Measurements from ENCODE around the gene CHKA.

The CHKA gene

DNA sequence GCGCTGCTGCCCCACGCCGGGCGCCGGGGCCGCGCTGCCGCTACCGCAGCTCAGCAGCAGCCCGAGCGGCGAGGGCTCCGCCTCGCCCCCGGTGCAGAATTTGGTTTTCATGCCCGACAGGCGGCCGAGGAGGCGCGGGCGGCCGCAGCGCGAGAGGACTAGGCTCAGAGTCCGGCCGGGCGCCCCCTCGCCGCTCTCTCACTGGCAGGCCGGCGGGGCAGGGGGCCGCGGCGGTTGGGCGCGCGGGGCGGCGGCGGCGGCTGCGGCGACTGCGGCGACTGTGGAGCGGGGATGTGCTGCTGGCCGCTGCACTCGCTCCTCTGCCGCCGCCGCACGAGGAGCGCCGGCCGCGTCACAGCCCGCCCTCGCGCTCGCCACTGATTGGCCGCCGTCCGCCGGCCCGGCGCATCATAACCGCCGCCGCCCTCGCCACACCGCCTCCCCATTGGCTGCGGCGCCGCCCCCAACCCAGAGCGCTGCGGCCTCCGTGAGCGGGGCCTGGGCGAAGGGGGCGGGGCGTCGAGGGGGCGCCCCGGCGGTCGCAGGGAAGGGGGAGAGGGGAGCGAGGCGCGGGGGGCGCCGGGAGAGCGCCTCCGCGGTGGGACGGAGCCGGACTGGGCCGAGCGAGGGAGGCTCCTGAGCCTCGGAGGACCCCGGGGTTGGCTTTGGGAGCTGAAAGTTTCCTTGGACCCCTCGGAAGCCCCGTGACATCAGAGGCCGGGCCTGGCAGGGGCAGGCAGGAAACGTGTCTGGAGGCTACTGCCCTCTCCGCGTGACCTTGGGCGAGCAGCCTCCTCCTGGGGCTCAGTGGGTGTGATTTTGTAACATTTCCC lies at the start of gene CHKA:
CHKA (minus strand) TSS at position 322 of the 833 bp plus-strand sequence; CDS start at position 111, 211 bp downstream.
- DNase-seq (ENCODE audit: low spot score): peak; percentile 98

DNA sequence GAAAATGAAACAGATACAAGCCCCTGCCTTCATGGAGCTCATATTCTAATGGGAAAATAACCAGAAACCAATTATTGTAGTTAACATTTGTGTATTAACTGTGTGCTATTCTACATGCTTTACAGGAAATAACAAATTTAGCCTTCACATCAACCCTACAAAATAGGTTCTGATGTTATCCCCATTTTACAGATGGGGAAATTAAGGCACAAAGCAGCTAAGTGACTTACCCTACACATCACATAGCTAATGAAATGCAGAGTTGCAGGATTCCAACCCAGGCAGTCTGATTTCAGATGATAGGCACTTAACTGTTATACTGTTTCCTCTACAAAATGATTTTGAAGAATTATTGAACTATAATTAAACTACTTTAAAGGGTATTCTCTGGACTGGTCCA lies 48.3 kb upstream of the CHKA start:
- DNase-seq (ENCODE audit: low spot score): no peak

DNA sequence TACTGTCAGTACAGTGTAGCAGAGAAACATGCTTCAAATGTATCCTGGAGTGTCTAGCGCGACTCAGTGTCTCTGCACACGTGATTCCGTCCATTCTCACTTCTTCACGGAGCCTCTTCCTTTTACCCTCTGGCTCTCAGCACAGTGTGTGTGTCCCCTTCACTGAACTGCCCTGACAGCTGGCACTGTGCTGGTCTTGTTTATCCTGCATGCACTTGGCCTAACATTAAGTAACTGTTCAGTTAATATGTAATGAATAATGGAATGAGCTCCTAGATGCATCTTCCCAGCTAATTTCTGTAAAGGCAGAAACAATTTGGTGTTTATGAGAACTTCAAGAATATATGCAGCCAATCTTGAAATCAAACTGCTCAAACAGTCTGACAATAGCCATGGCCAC lies 47.5 kb upstream of the CHKA start:
- DNase-seq (ENCODE audit: low spot score): no peak

DNA sequence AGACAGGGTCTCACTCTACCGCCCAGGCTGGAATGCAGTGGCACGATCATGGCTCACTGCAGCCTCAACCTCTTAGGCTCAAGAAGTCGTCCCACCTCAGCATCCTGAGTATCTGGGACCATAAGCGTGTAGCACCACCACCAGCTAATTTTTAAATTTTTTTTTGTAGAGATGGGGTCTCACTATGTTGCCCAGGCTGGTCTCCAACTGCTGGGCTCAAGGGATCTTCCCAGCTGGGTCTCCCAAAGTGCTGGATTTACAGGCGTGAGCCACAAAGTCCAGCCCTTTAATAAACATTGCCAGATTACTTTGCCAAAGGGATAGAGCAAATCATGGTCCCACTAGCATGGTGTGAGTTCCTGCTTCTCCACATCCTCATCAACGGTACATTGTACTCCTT lies 46.3 kb upstream of the CHKA start:
- no peak for DNase-seq (ENCODE audit: low spot score)

DNA sequence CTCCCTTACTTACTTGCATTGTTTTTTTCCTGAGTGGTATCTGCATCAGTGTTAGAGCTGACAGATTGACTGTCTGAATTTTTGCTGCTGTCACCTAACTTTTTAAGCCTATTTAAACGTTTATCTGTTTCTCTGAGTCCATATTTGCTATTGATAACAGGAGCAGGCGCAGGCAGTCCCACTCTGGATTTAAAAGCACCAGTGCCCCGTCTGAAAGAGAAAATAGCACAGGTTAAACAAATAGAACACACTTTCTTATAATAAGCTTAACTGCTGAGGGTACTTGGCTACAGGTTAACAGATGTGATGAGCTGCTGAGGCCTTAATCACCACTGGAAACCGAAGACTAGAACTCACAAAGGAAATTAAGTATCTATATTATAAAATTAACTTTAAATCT lies 45.8 kb upstream of the CHKA start:
- DNase-seq (ENCODE audit: low spot score): no peak

DNA sequence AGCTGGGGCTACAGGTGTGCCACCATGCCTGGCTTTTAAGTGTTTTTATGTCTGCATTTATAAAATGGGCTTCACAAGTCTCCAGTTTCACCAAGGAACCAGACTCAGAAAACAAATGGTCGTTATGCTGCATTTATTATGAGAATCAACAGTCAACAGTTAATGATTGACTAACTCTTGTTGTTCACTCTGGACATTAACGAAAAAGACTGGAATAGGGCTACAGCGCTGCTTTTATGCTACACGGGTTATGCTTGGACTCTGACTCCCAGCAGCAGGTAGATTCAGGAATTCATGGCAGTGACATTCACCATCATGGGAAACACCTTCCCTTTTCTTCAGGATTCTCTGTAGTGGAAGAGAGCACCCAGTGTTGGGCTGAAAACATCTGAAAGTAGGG lies 44.4 kb upstream of the CHKA start:
- no peak for DNase-seq (ENCODE audit: low spot score)

DNA sequence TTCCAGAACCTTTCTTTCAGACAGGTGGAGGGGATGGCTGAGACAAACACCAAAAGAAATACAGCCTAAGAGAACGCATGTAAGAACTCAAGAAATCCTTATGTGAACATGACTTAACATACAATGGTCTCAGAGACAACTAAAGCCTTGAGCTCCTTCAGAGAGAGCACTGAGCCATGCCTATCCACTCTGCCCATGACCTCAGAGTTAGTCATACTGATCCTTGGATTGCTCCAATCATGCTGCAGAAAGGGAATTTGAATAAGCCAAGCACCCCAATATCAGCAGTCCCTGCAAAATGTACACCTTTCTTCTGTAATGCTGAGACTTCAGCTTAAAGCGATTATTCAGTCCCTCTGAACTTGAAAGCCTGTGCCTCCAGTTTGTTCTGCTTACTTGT lies 43.2 kb upstream of the CHKA start:
- DNase-seq (ENCODE audit: low spot score): no peak

DNA sequence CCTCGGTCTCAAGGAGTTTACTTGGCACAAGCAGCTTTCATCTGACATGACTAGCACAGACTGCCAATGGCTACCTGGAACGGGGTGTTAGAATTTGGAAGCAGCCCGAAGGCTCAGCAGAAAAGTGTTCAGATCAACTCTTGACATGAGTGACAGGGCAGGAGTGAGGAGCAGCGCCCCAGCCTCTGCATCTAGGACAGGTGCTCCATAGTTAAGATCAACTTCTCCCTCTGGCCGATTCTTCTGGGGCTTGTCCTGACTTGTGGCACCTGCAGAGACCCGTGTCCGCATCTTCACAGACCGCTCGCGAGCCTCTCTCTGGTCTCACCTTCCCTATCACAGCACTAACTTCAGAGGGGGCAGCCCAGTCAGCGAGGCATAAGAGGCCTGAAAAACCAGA lies 42.5 kb upstream of the CHKA start:
- no peak for DNase-seq (ENCODE audit: low spot score)

DNA sequence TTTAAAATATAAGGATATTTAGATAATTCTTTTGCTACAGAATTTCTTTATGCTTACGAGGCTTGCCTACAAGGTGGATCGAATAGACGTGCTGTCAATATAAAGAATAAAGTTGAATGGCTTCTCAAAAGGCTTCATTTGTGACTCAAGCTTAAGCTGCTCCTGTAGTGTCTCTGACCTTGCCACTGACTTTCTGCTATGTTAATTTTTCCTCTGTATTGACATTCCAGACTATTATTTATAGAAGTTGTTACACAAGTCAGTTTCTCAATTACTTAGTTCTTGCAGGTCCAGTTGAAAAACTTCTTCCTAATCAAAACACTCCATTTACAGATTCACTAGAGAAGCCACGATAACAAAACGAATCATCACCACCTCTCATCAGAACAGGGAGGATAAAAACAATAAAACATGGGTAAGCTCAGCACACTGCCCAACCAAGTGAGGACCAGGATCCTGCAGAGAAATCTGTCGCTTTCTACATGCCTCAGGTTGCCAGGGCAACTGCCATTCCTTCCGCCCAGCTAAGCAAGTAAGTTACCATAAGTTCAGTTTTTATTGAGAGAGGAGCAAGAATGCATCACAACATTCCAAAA lies 39.0 kb upstream of the CHKA start:
- DNase-seq (ENCODE audit: low spot score): no peak

DNA sequence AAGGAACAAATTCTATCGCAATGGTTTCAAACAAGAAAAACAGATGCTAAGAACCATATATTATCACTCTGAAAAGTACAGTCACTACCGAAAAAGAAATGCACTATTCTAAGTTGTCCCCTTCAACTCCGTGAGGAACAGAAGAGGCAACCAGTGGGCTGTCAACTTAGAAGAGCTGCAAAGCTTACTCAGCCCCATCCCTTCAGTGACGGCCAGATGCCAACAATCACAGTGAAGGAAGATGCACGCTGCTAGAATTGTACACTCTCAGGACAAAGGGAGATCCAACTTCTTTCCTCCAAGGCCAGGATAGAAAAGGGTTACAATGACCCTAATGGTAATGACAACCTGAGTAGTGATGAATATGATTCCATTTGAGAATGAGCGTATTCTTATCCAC lies 38.5 kb upstream of the CHKA start:
- DNase-seq (ENCODE audit: low spot score): no peak

DNA sequence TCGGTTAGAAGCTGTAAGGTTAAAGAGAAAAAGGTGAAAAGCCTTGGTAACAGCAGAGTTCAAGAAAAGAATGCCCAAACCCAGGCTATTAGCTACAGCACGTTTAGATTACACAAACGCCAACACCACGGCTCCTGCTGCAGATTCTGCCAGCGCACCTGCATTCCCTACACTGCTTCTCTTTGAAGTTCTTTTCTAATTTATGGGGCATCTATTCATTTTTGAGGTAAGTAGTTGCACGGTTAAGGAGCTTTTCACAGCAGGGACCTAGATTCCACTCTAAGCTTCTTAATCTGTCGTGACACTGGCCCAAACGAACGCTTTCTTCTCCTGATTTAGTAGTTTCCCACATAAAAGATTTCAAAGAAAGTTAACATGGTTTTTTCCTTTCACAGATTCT lies 38.0 kb upstream of the CHKA start:
- DNase-seq (ENCODE audit: low spot score): no peak

DNA sequence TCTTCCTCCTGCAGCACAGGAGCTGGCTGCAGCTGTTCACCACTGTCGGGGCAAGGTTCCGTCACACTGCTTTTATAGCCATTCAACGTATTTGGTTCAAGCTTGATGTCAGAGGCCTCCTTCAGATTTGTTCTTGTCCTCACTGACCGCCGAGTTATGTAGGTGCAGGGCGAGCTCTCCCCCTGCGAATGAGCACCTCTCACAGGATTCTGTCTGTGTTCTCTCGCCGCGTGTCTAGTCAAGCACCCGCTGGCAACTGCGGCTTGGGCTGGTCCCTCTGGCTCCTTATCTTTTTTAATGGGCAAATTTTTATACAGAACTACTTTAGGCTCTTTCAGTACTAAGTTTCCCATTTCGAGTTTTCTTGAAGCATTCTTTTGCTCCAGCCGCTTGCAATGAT lies 37.4 kb upstream of the CHKA start:
- DNase-seq (ENCODE audit: low spot score): no peak

DNA sequence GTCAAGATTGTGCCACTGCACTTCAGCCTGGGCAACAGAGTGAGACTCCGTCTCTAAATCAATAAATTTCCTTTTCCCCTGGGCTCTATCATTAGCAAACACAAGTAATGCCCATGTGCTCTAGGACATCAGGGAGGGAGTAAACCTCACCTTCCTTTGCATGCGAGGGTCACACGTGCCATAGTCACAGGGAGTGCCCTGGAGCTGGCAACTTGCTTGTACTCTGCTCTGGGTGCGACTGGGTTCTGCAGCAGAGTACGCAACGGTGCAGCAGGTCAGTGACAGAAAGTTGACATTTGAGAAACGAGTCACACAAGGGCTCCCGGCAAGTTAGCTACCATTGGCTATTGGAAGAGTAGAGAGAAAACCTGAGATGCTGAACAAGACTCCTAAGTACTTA lies 32.6 kb upstream of the CHKA start:
- DNase-seq (ENCODE audit: low spot score): no peak

DNA sequence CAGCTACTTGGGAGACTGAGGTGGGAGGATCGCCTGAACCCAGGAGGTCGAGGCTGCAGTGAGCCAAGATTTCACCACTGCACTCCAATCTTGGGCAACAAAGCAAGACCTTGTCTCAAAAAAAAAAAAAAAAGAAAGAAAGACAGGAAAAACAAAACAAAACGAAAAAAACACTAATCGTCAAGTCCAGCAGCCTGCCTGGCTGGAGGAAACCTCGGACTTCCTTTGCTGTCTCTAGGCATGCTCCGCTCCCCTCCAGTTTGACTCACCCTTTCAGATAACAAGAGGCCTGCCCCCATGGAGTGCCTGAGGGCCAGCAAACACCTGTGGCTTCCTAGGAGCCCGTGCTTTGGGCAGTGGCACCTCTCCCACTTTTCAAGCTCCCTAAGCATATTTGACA lies 28.8 kb upstream of the CHKA start:
- no peak for DNase-seq (ENCODE audit: low spot score)

DNA sequence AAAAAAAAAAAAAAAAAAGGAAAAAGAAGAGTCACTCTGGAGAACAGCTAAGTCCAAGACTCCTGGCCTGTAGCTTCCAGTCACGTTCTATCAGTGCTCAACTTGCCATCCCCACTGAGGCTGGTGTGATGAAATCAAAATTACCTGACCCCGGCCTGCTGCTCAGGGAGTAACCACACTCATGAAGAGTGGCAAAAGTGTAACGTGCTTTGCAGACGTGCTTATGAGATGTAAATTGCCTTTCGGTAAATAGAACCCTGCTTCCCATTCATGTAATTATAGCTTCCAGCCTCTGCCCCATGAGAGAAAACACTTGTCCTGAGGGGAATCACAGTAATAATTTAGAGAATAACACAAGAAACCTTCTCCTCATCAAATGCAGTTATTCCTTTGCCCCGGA lies 28.2 kb upstream of the CHKA start:
- DNase-seq (ENCODE audit: low spot score): no peak

DNA sequence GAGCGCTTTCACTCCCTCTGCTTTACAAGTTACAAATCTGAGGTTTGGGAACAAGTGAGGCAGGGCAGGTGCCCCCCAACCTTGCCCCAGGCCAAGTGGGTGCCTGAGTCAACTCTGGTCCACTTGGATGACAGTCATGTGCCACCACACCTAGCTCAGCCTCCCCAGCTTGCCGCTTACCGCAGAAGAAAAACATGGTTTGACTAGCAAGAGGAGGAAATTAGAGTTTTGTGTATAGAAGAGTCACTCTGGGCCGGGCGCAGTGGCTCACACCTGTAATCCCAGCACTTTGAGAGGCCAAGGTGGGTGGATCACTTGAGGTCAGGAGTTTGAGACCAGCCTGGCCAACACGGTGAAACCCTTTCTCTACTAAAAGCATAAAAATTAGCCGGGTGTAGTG lies 27.7 kb upstream of the CHKA start:
- DNase-seq (ENCODE audit: low spot score): no peak

DNA sequence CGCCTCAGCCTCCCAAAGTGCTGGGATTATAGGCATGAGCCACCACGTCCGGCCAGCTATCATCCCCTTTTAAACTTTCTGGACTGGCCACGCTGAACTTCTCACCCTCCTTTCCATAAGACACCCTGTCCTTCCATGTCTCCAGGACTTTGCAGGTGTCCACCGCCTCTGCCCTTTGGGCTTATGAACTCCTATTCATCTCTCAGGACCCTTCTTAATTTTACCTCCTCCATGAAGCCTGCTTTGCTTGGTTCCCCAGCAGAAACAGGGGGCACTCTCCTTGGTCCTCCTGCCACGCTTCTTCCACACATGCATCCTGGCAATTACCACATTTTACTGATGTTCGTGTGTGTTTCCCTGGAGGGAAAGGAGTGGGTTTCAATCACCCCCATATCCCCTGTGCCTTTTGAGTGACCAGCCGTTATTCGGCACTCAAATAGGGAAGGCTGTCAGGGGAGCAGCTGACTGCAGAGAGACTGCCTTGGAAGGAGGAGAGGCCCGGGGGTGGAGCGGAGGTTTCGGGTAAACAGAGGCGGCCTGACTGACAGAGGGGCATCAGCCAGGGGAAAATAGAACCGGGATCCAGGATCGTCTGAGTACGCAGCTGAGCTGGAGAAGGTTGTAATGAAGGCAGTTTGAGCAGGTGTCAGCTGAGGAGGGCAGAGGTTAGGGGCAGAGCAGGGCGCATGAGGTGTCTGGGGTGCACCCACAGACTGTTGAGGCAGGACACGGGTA lies 27.1 kb upstream of the CHKA start:
- no peak for DNase-seq (ENCODE audit: low spot score)

DNA sequence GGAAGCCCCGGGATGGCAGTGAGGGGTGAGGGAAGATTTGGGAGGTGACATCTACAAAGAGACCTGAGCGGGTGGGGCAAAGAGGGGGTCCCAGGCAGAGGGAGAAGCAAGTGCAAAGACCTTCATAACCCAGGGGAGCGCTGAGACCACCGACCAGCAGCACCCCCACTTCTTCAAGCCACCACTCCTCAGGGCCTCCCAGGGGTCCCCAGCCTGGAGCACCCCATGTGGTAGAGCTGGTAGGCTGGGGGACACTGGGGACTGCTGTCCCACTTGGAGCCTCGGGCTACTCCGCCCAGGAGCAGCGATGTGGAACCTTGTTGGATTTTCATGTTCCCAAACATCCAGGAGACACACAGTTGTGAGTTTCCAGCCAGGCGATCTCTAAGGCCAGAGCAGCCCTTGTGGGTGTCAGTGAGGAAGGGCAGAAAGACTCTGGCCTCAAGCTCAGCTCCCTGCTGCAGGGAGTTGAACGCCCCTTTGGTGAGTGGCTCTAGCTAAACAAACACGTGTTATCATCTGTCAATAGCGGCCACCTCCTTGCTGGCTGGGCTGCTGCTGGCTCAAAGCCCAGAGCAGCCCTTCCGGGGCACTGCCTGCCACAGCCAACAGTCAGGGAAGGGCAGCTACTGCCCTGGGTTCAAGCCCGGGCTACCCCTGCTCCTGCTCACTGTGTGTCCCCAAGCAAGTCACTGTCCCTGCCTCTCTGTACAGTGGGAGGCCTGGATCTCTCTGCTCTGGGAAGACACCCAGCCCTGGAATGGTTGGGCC lies 25.7 kb upstream of the CHKA start:
- DNase-seq (ENCODE audit: low spot score): no peak

DNA sequence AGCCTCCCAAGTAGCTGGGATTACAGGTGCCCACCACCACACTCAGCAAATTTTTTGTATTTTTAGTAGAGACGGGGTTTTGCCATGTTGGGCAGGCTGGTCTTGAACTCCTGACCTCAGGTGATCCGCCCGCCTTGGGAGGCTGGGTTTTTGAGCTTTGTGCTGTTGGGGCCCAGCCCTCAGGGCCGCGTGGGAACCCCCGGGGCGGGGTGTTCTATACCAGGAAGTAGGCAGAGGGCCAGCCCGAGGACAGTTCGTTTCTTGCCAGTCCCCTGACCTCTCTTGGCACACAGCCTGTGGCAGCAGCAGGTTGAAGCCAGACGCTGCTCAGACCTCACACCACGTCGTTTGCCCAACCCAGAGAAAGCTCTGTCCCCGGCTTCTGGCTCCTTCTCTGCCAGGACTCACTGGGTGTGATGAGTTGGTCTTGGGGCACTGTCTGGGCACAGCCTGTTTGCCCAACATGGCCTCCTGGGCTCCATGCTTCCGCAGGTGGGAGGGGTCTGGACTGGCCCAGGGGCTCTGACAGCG lies 24.9 kb upstream of the CHKA start:
- DNase-seq (ENCODE audit: low spot score): no peak

DNA sequence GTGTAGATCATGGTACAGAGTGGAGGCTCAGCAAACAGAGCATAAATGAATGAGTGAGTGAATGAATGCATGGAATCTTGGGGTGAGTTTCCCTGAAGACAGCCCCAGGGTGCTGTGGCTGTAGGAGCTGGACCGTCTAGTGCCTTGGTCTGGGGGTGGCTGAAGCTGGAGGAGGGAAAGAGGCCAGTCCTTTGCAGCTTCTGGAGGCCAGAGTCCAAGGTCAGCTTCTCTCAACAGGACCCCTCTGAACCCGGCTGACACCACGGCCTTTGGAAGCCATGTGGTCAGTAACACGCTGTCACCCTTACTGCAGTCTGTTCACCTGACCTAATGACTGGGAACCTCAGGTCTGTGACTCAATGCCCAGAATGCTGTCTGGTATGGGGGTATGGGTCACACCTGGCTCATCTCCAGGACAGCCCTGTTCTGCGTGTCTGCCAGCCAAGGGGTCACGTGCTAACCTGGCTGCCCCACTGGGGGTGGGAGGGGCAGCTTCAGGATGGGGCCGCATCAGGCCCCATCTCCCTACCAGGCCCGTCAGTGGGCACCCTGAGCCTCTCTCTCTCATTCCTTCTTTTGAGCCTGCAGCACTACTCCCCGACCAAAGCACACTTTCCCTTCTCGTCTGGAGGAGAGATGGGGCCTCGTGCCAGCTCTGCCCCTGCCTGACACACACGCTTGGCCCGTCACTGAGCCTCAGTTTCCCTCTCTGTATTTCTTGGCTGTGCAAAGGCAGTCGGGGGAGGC lies 24.1 kb upstream of the CHKA start:
- no peak for DNase-seq (ENCODE audit: low spot score)

DNA sequence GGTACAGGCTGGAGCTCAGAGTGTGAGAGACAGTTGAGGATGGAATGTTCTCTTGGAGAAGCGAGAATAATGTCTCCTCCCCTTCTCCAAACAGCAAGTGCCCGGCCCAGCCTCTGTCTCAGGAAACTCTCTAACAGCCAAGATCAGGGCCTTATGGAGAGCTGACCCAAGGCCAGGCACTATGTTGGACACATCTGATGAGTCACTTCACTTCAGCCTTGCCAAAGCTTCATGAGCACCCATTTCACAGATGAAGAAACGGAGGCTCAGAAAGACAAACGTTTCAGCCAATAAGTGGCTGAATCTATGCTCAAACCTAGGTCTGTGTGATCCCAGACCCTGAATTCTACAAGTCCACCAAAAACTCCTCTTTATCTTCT lies 22.1 kb upstream of the CHKA start:
- no peak for DNase-seq (ENCODE audit: low spot score)

All from D341Med (cell line).